HT1080 (cell line): ENCODE results near the gene UBAC1. TPM values are rescaled to one million over a fixed set of nuclear protein-coding genes. Genes with fewer than 3 reads are reported as not detected.
A peak's percentile ranks its signal among the peaks of the same experiment; 100 is the strongest.
"Not testable (repeated sequence)": the region's sequence is repeated elsewhere in the genome, so short reads cannot be mapped to it uniquely, and the experiment has no call there.

Experiments
- DNase-seq: peaks from one replicate; pipeline ENCODE4 v3.0.0-alpha.2; 2015; ENCODE audit warnings: low read depth
- total RNA-seq: library from RNA; depleted of rRNA; stranded (reverse); fragments of >200 nt; shearing (Covaris generic); gene quantifications from 2 replicates; pipeline ENCODE4 v1.2.3, GENCODE V29; 2014

Gene UBAC1
- total RNA-seq, 1 experiment from 2014 or later: 115 TPM

GRCh38 chr9:135961811-135962695 is 880 bp upstream of the UBAC1 start:
- no peak for DNase-seq

- DNase-seq: no peak
Observed at GRCh38 chr9:135960411-135961276, 529 bp downstream of the UBAC1 start.

GRCh38 chr9:135959814-135960213 is 1.4 kb downstream of the UBAC1 start:
- DNase-seq: no peak

GRCh38 chr9:135958485-135958884 is 2.7 kb downstream of the UBAC1 start:
- no peak for DNase-seq

- no peak for DNase-seq
Observed at GRCh38 chr9:135957431-135957830, 3.7 kb downstream of the UBAC1 start.

- DNase-seq: no peak
Observed at GRCh38 chr9:135956802-135957174, 4.4 kb downstream of the UBAC1 start.

GRCh38 chr9:135955934-135956801 is 5.0 kb downstream of the UBAC1 start:
- no peak for DNase-seq

GRCh38 chr9:135952664-135953206 is 8.4 kb downstream of the UBAC1 start:
- DNase-seq: no peak

- DNase-seq: peak; percentile 93
Observed at GRCh38 chr9:135951889-135952663, 9.1 kb downstream of the UBAC1 start.

- not testable (repeated sequence) for DNase-seq
Observed at GRCh38 chr9:135951310-135951709, 9.9 kb downstream of the UBAC1 start.

- DNase-seq: not testable (repeated sequence)
Observed at GRCh38 chr9:135950841-135951240, 10.3 kb downstream of the UBAC1 start.

- DNase-seq: no peak
Observed at GRCh38 chr9:135950135-135950682, 11.0 kb downstream of the UBAC1 start.

GRCh38 chr9:135949501-135950134 is 11.6 kb downstream of the UBAC1 start:
- no peak for DNase-seq

GRCh38 chr9:135948968-135949367 is 12.2 kb downstream of the UBAC1 start:
- DNase-seq: no peak

- no peak for DNase-seq
Observed at GRCh38 chr9:135948446-135948845, 12.7 kb downstream of the UBAC1 start.

GRCh38 chr9:135947582-135947981 is 13.6 kb downstream of the UBAC1 start:
- DNase-seq: no peak

- not testable (repeated sequence) for DNase-seq
Observed at GRCh38 chr9:135947105-135947504, 14.1 kb downstream of the UBAC1 start.

GRCh38 chr9:135946392-135946994 is 14.7 kb downstream of the UBAC1 start:
- no peak for DNase-seq

- DNase-seq: no peak
Observed at GRCh38 chr9:135945969-135946368, 15.2 kb downstream of the UBAC1 start.
